Measurements from ENCODE around the gene ZBTB32. TPM values are rescaled to one million over a fixed set of nuclear protein-coding genes. Genes with fewer than 3 reads are reported as not detected.
A peak's percentile ranks its signal among the peaks of the same experiment; 100 is the strongest.

Gene ZBTB32
- total RNA-seq, 1 experiment from 2014 or later: 0.13 TPM

GRCh38 chr19:35693835-35694599 lies 10.3 kb upstream of the ZBTB32 start:
- no peak overlapping the region for H2BK5ac ChIP-seq (ENCODE audit: insufficient read length, low read length)
- no peak overlapping the region for H3K14ac ChIP-seq (ENCODE audit: insufficient read depth, low read length)
- no peak overlapping the region for H3K9ac ChIP-seq (ENCODE audit: extremely low read depth, insufficient read length, low read length)
- no peaks in the 10 kb centered on the region for H3K23me2 ChIP-seq (ENCODE audit: insufficient read length, low read depth, low read length, poor library complexity, severe bottlenecking)
- no peaks in the 10 kb centered on the region for H4K20me1 ChIP-seq (ENCODE audit: control insufficient read depth, insufficient read depth, insufficient read length)
- H3K56ac ChIP-seq (ENCODE audit: insufficient read length, low read depth, low read length): no peak overlapping the region
- TF ChIP-seq CTCF (conservative IDR thresholded peaks at IDR 0.05): peak; percentile 97; the same call in 2 of the 3 replicates
- H3K79me2 ChIP-seq (ENCODE audit: insufficient read depth, low read length): no peaks in the 10 kb centered on the region
- no peak overlapping the region for H3K4ac ChIP-seq (ENCODE audit: low read depth, low read length)
- no peak overlapping the region for H2BK15ac ChIP-seq (ENCODE audit: low read depth, low read length)
- Mint-ChIP-seq H3K9me3 (peaks cover 0 to 3% of the 10 kb centered on the region in 2 experiments; a peak in 3 of 5 replicates), H3K4me3 (peak overlapping the region in 1 of 2 experiments; percentile 50; a peak in 1 of 5 replicates), H3K27me3 (ENCODE audit: low read depth) (peaks cover 9% of the 10 kb centered on the region; the same call in 1 of the 2 replicates), H3K4me1 (peaks cover 3 to 8% of the 10 kb centered on the region in 2 experiments; a peak in 1 of 4 replicates), H3K27ac (no peak overlapping the region), H3K36me3 (ENCODE audit: insufficient read depth in 1 of 3, low read depth in 3 of 3) (no peaks in the 10 kb centered on the region)
- no peaks in the 10 kb centered on the region for H3K4me1 ChIP-seq (ENCODE audit: insufficient read depth, low read length)
- H2BK120ac ChIP-seq (ENCODE audit: low read depth, low read length, poor library complexity, severe bottlenecking): no peak overlapping the region
- no peak overlapping the region for H2AFZ ChIP-seq (ENCODE audit: low read length)
- no peak overlapping the region for H3T11ph ChIP-seq (ENCODE audit: low read length)
- no peak overlapping the region for H3K18ac ChIP-seq (ENCODE audit: insufficient read length, low read depth, low read length)
- H3K9me3 ChIP-seq (ENCODE audit: control insufficient read depth, low read depth, low read length): no peaks in the 10 kb centered on the region
- no peaks in the 10 kb centered on the region for H3K79me1 ChIP-seq (ENCODE audit: insufficient read depth, low read depth, low read length, poor library complexity, severe bottlenecking)
- peak; percentile 90 for DNase-seq
- no peak overlapping the region for H2BK20ac ChIP-seq (ENCODE audit: low read depth, low read length, poor library complexity, severe bottlenecking)
- no peak overlapping the region for H2BK12ac ChIP-seq (ENCODE audit: insufficient read length, low read depth, low read length)
- 100% methylated on average over 1 of the region's 8 CpGs for WGBS (ENCODE audit: extremely low coverage, insufficient read length, low lambda C conversion rate)
- no peak overlapping the region for H2AK5ac ChIP-seq (ENCODE audit: insufficient read length, low read length)
- no peak overlapping the region for H3K23ac ChIP-seq (ENCODE audit: insufficient read length, low read depth, low read length)
- H3K4me2 ChIP-seq (ENCODE audit: insufficient read depth, insufficient read length, low read length): no peak overlapping the region
- H4K91ac ChIP-seq (ENCODE audit: insufficient read length, low read depth, low read length): no peak overlapping the region
- no peak overlapping the region for H4K5ac ChIP-seq (ENCODE audit: insufficient read length, low read depth, low read length)
- no peak overlapping the region for H3K27ac ChIP-seq (ENCODE audit: insufficient read length, low read depth, low read length)
- H3K27me3 ChIP-seq (ENCODE audit: insufficient read depth, low read length): no peaks in the 10 kb centered on the region
- no peak overlapping the region for H4K8ac ChIP-seq (replicated peaks; ENCODE audit: insufficient read length, low read depth, low read length)

Data from H9 (cell line).